Neural cell (in vitro differentiated cells): ENCODE results near the gene PHOSPHO1. TPM values are rescaled to one million over a fixed set of nuclear protein-coding genes. Genes with fewer than 3 reads are reported as not detected.

Source experiments
- H2AFZ ChIP-seq: fragments of 200-600, 300-800 bp; sonication (generic), shearing (Covaris generic); 2 replicates; pipeline ENCODE4 v1.6.0; 2014; ENCODE audit warnings: low read depth, mild to moderate bottlenecking, antibody characterized with exemption, low read length, moderate library complexity
- H3F3A ChIP-seq: fragments of 200-600 bp; shearing (Covaris generic); 2 replicates; pipeline ENCODE4 v1.6.1; 2016; ENCODE audit warnings: mild to moderate bottlenecking, moderate library complexity, mixed read lengths, antibody characterized with exemption, low read length; ENCODE audit not compliant: insufficient read depth, poor library complexity, severe bottlenecking
- H3K27ac ChIP-seq: fragments of 200-600, 300-800 bp; sonication (generic), shearing (Covaris generic); 2 replicates; pipeline ENCODE4 v1.5.1; 2014; ENCODE audit warnings: mild to moderate bottlenecking, low read length, moderate library complexity
- H3K27me3 ChIP-seq: fragments of 300-800, 200-600 bp; sonication (generic), shearing (Covaris generic); 2 replicates; pipeline ENCODE4 v1.6.0; 2014; ENCODE audit warnings: mild to moderate bottlenecking, low read depth, low read length, moderate library complexity; ENCODE audit not compliant: insufficient read depth
- H3K36me3 ChIP-seq: fragments of 300-800, 200-600 bp; sonication (generic), shearing (Covaris generic); 2 replicates; pipeline ENCODE4 v1.5.1; 2014; ENCODE audit warnings: mild to moderate bottlenecking, antibody characterized with exemption, low read length, moderate library complexity; ENCODE audit not compliant: insufficient read depth
- H3K4me2 ChIP-seq: fragments of 300-800, 200-600 bp; sonication (generic), shearing (Covaris generic); 2 replicates; pipeline ENCODE4 v1.6.0; 2014; ENCODE audit warnings: mild to moderate bottlenecking, low read length
- H3K4me3 ChIP-seq: fragments of 300-800, 200-600 bp; sonication (generic), shearing (Covaris generic); 2 replicates; pipeline ENCODE4 v1.5.1; 2014; ENCODE audit warnings: mild to moderate bottlenecking, low read length, moderate library complexity
- H3K79me2 ChIP-seq: fragments of 200-600 bp; shearing (Covaris generic); replicated peaks from 2 replicates; pipeline ENCODE4 v1.6.0; 2014; ENCODE audit warnings: mild to moderate bottlenecking, low read length, moderate library complexity; ENCODE audit not compliant: insufficient read depth
- H3K9ac ChIP-seq: fragments of 300-800, 200-600 bp; sonication (generic), shearing (Covaris generic); 2 replicates; pipeline ENCODE4 v1.6.1; 2016; ENCODE audit warnings: mild to moderate bottlenecking, low read length, mixed read lengths
- H3K9me2 ChIP-seq: fragments of 200-600 bp; shearing (Covaris generic); 2 replicates; pipeline ENCODE4 v1.6.1; 2016; ENCODE audit warnings: mild to moderate bottlenecking, low read length, mixed read lengths; ENCODE audit not compliant: insufficient read depth
- H3K9me3 ChIP-seq: fragments of 200-600, 300-800 bp; sonication (generic), shearing (Covaris generic); 2 replicates; pipeline ENCODE4 v1.6.1; 2016; ENCODE audit warnings: mild to moderate bottlenecking, mixed run types, low read length, moderate library complexity, mixed read lengths
- H4K20me1 ChIP-seq: fragments of 200-600 bp; shearing (Covaris generic); 2 replicates; pipeline ENCODE4 v1.6.1; 2016; ENCODE audit warnings: mild to moderate bottlenecking, mixed run types; ENCODE audit not compliant: insufficient read depth
- CTCF ChIP-seq: fragments of 450-650 bp; IDR thresholded peaks from 2 replicates; pipeline ENCODE4 v1.5.1; 2014; ENCODE audit warnings: antibody characterized with exemption, mild to moderate bottlenecking, moderate library complexity; ENCODE audit not compliant: poor library complexity, severe bottlenecking
- EP300 ChIP-seq: fragments of 450-650 bp; conservative IDR thresholded peaks from 2 replicates; pipeline ENCODE4 v1.6.1; 2014; ENCODE audit warnings: antibody characterized with exemption, mild to moderate bottlenecking, moderate library complexity; ENCODE audit not compliant: poor library complexity, severe bottlenecking
- EZH2 ChIP-seq: fragments of 200-600, 300-800 bp; shearing (Covaris generic), sonication (generic); IDR thresholded peaks from 2 replicates; pipeline ENCODE4 v1.6.1; 2014; ENCODE audit warnings: antibody characterized with exemption, low read length, borderline replicate concordance, mild to moderate bottlenecking; ENCODE audit not compliant: insufficient read depth, poor library complexity, severe bottlenecking
- MXI1 ChIP-seq: fragments of 450-650 bp; conservative IDR thresholded peaks from 2 replicates; pipeline ENCODE4 v1.6.1; 2014; ENCODE audit warnings: antibody characterized with exemption, mild to moderate bottlenecking; ENCODE audit not compliant: poor library complexity, severe bottlenecking
- POLR2AphosphoS5 ChIP-seq: IDR thresholded peaks from 2 replicates; pipeline ENCODE4 v1.6.1; 2012
- RAD21 ChIP-seq: fragments of 450-650 bp; conservative IDR thresholded peaks from 2 replicates; pipeline ENCODE4 v1.6.1; 2014; ENCODE audit warnings: antibody characterized with exemption, mild to moderate bottlenecking, moderate library complexity
- REST ChIP-seq: IDR thresholded peaks from 2 replicates; pipeline ENCODE4 v1.6.1; 2012; ENCODE audit warnings: borderline replicate concordance
- SMC3 ChIP-seq: fragments of 450-650 bp; conservative IDR thresholded peaks from 2 replicates; pipeline ENCODE4 v1.6.1; 2014; ENCODE audit warnings: antibody characterized with exemption, mild to moderate bottlenecking, moderate library complexity; ENCODE audit not compliant: poor library complexity
- TAF1 ChIP-seq: IDR thresholded peaks from 2 replicates; pipeline ENCODE4 v1.6.1; 2012; ENCODE audit warnings: low read depth
- polyA plus RNA-seq: library from polyadenylated mRNA; depleted of rRNA; stranded (reverse); fragments of >200 nt; gene quantifications from 2 replicates; pipeline ENCODE4 v1.2.3, GENCODE V29; 2014

PHOSPHO1 gene
- polyA plus RNA-seq, 1 donor from 2014 or later = not detected

GRCh38 chr17:49225554-49226236 is 4.9 kb downstream of the PHOSPHO1 start:
- no peaks in the 10 kb centered on the region for H3K36me3 ChIP-seq
- TF ChIP-seq MXI1 (no peak), SMC3 (no peak), REST (no peak), EZH2 (no peak), CTCF (no peak), POLR2AphosphoS5 (no peak), TAF1 (no peak), EP300 (no peak), RAD21 (no peak)
- H3K4me3 ChIP-seq = no peak overlapping the region
- H3K79me2 ChIP-seq = no peaks in the 10 kb centered on the region
- no peak overlapping the region for H3K27ac ChIP-seq
- no peaks in the 10 kb centered on the region for H3K9me3 ChIP-seq
- H3K9me2 ChIP-seq = no peaks in the 10 kb centered on the region
- peaks cover 85% of the 10 kb centered on the region for H3K27me3 ChIP-seq
- no peak overlapping the region for H3K9ac ChIP-seq
- H3F3A ChIP-seq = no peaks in the 10 kb centered on the region
- no peak overlapping the region for H2AFZ ChIP-seq
- no peaks in the 10 kb centered on the region for H4K20me1 ChIP-seq
- no peak overlapping the region for H3K4me2 ChIP-seq

- H3K9me2 ChIP-seq = no peaks in the 10 kb centered on the region
- no peak overlapping the region for H3K9ac ChIP-seq
- H3K9me3 ChIP-seq = no peaks in the 10 kb centered on the region
- H3K4me3 ChIP-seq = peak overlapping the region; percentile 56
- H3K79me2 ChIP-seq = no peaks in the 10 kb centered on the region
- no peak overlapping the region for H2AFZ ChIP-seq
- H3F3A ChIP-seq = no peaks in the 10 kb centered on the region
- H3K27me3 ChIP-seq = peaks cover 80% of the 10 kb centered on the region
- TF ChIP-seq CTCF (no peak), EP300 (no peak), REST (no peak), TAF1 (no peak), SMC3 (no peak), EZH2 (no peak), MXI1 (no peak), POLR2AphosphoS5 (no peak), RAD21 (no peak)
- H4K20me1 ChIP-seq = no peaks in the 10 kb centered on the region
- no peak overlapping the region for H3K4me2 ChIP-seq
- H3K27ac ChIP-seq = no peak overlapping the region
- H3K36me3 ChIP-seq = no peaks in the 10 kb centered on the region
These were observed 5.6 kb downstream of the PHOSPHO1 start for GRCh38 chr17:49224997-49225337.
